DMS 273 treated with DMSO at 0.1 percent for 48 hours (cell line): ENCODE results near the gene THBD.

Source experiments
- DNase-seq: peaks from one replicate; lab custom pipeline; 2025; lab: John Stamatoyannopoulos, UW

The THBD gene

GRCh38 chr20:23084282-23084844 lies 34.9 kb upstream of the THBD start:
- DNase-seq, result no peak

GRCh38 chr20:23083553-23084220 lies 34.2 kb upstream of the THBD start:
- no peak for DNase-seq

GRCh38 chr20:23082846-23083552 lies 33.5 kb upstream of the THBD start:
- DNase-seq, result no peak

GRCh38 chr20:23081263-23081819 lies 31.9 kb upstream of the THBD start:
- DNase-seq, result no peak

- DNase-seq, result no peak
Observed at GRCh38 chr20:23080521-23080920, 31.0 kb upstream of the THBD start.

GRCh38 chr20:23079926-23080325 lies 30.5 kb upstream of the THBD start:
- no peak for DNase-seq

GRCh38 chr20:23079016-23079351 lies 29.5 kb upstream of the THBD start:
- no peak for DNase-seq

- no peak for DNase-seq
Observed at GRCh38 chr20:23078351-23079015, 29.0 kb upstream of the THBD start.

GRCh38 chr20:23077277-23077676 lies 27.8 kb upstream of the THBD start:
- DNase-seq, result no peak

GRCh38 chr20:23074052-23074451 lies 24.6 kb upstream of the THBD start:
- no peak for DNase-seq

GRCh38 chr20:23072892-23073586 lies 23.6 kb upstream of the THBD start:
- no peak for DNase-seq

- no peak for DNase-seq
Observed at GRCh38 chr20:23071996-23072395, 22.5 kb upstream of the THBD start.

- DNase-seq, result no peak
Observed at GRCh38 chr20:23071398-23071797, 21.9 kb upstream of the THBD start.

- no peak for DNase-seq
Observed at GRCh38 chr20:23069108-23069507, 19.6 kb upstream of the THBD start.

- DNase-seq, result no peak
Observed at GRCh38 chr20:23068283-23068682, 18.8 kb upstream of the THBD start.

GRCh38 chr20:23066772-23067171 lies 17.3 kb upstream of the THBD start:
- DNase-seq, result no peak

GRCh38 chr20:23065266-23066201 lies 16.1 kb upstream of the THBD start:
- DNase-seq, result no peak

- DNase-seq, result no peak
Observed at GRCh38 chr20:23063581-23063980, 14.1 kb upstream of the THBD start.

- no peak for DNase-seq
Observed at GRCh38 chr20:23063168-23063567, 13.7 kb upstream of the THBD start.

GRCh38 chr20:23062632-23063031 lies 13.2 kb upstream of the THBD start:
- no peak for DNase-seq
